WTC11 (cell line): ENCODE results near the gene PCDHGA10. TPM values are rescaled to one million over a fixed set of nuclear protein-coding genes. Genes with fewer than 3 reads are reported as not detected.

Source experiments
- ATAC-seq: fragments of 200-7000 bp; cut with Tn5 transposase; 2 replicates; pipeline ENCODE4 v1.10.0; 2021; ENCODE audit warnings: mild to moderate bottlenecking, moderate library complexity
- CTCF ChIA-PET: fragments of 300-600 bp; sonication (Branson Sonifier 250); formaldehyde crosslinking; loops from one replicate; lab custom pipeline; 2021; ENCODE audit warnings: antibody characterized with exemption; lab: Charles Lee
- POLR2A ChIA-PET: fragments of 350-600 bp; sonication (Branson Sonifier 250); formaldehyde crosslinking; loops from one replicate; lab custom pipeline; 2021; ENCODE audit warnings: antibody characterized with exemption; lab: Charles Lee
- DNase-seq: peaks from one replicate; pipeline ENCODE4 v3.0.0; 2021; ENCODE audit warnings: low spot score
- H3K27ac Mint-ChIP-seq: 2 replicates; pipeline ENCODE4 v1.8.0; 2021; ENCODE audit warnings: mixed read lengths
- H3K27me3 Mint-ChIP-seq: 2 replicates; pipeline ENCODE4 v1.8.0; 2021; ENCODE audit warnings: low read depth, mild to moderate bottlenecking, moderate library complexity, mixed read lengths
- H3K36me3 Mint-ChIP-seq: 2 replicates; pipeline ENCODE4 v1.8.0; 2021; ENCODE audit warnings: mixed read lengths
- H3K4me1 Mint-ChIP-seq: 2 replicates; pipeline ENCODE4 v1.8.0; 2022; ENCODE audit warnings: mixed read lengths
- H3K4me3 Mint-ChIP-seq: 2 replicates; pipeline ENCODE4 v1.8.0; 2021; ENCODE audit warnings: mild to moderate bottlenecking, moderate library complexity, mixed read lengths
- H3K9me3 Mint-ChIP-seq: 2 replicates; pipeline ENCODE4 v1.8.0; 2021; ENCODE audit warnings: mixed read lengths
- ATF2 ChIP-seq: sonication (generic); formaldehyde crosslinking; IDR thresholded peaks from 2 replicates; pipeline ENCODE4 v1.8.1; 2022; ENCODE audit warnings: low read depth, missing genetic modification reagents, borderline replicate concordance
- CBFB ChIP-seq: sonication (generic); formaldehyde crosslinking; IDR thresholded peaks from 2 replicates; pipeline ENCODE4 v1.8.1; 2022; ENCODE audit warnings: mild to moderate bottlenecking, low read depth, missing genetic modification reagents
- ESRRA ChIP-seq: sonication (generic); formaldehyde crosslinking; IDR thresholded peaks from 2 replicates; pipeline ENCODE4 v1.8.1; 2022; ENCODE audit warnings: mild to moderate bottlenecking, missing genetic modification reagents, borderline replicate concordance
- ETV6 ChIP-seq: sonication (generic); formaldehyde crosslinking; IDR thresholded peaks from 2 replicates; pipeline ENCODE4 v1.8.1; 2022; ENCODE audit warnings: mild to moderate bottlenecking, missing genetic modification reagents
- GRHL2 ChIP-seq: fragments of 250-450 bp; sonication (Bioruptor Pico); IDR thresholded peaks from 2 replicates; pipeline ENCODE4 v1.8.0; 2022; ENCODE audit warnings: mild to moderate bottlenecking, moderate library complexity; ENCODE audit not compliant: insufficient replicate concordance, severe bottlenecking
- OVOL2 ChIP-seq: fragments of 250-450 bp; sonication (Bioruptor Pico); IDR thresholded peaks from 2 replicates; pipeline ENCODE4 v1.9.0; 2021; ENCODE audit warnings: mild to moderate bottlenecking, borderline replicate concordance
- SMAD4 ChIP-seq: sonication (generic); formaldehyde crosslinking; IDR thresholded peaks from 2 replicates; pipeline ENCODE4 v1.8.0; 2022; ENCODE audit warnings: mild to moderate bottlenecking, missing genetic modification reagents
- TEAD4 ChIP-seq: sonication (generic); formaldehyde crosslinking; IDR thresholded peaks from 2 replicates; pipeline ENCODE4 v1.8.0; 2022; ENCODE audit warnings: mild to moderate bottlenecking, missing genetic modification reagents
- TP53 ChIP-seq: sonication (generic); formaldehyde crosslinking; IDR thresholded peaks from 2 replicates; pipeline ENCODE4 v1.8.1; 2023; ENCODE audit warnings: mild to moderate bottlenecking, missing genetic modification reagents
- USF2 ChIP-seq: sonication (generic); formaldehyde crosslinking; IDR thresholded peaks from 2 replicates; pipeline ENCODE4 v1.8.1; 2023; ENCODE audit warnings: mild to moderate bottlenecking, missing genetic modification reagents, moderate library complexity
- ZMAT4 ChIP-seq: fragments of 250-450 bp; sonication (Bioruptor Pico); IDR thresholded peaks from 2 replicates; pipeline ENCODE4 v1.9.0; 2021; ENCODE audit warnings: mild to moderate bottlenecking
- ZNF121 ChIP-seq: sonication (generic); formaldehyde crosslinking; IDR thresholded peaks from 2 replicates; pipeline ENCODE4 v1.8.0; 2023; ENCODE audit warnings: missing genetic modification reagents
- ZNF219 ChIP-seq: sonication (generic); formaldehyde crosslinking; IDR thresholded peaks from 2 replicates; pipeline ENCODE4 v1.8.0; 2023; ENCODE audit warnings: missing genetic modification reagents, mild to moderate bottlenecking, borderline replicate concordance
- ZNF263 ChIP-seq: sonication (generic); formaldehyde crosslinking; IDR thresholded peaks from 2 replicates; pipeline ENCODE4 v1.8.1; 2022; ENCODE audit warnings: low read depth, mild to moderate bottlenecking, moderate library complexity, missing genetic modification reagents
- ZNF317 ChIP-seq: sonication (generic); formaldehyde crosslinking; IDR thresholded peaks from 2 replicates; pipeline ENCODE4 v1.8.1; 2023; ENCODE audit warnings: low read depth, mild to moderate bottlenecking, moderate library complexity, missing genetic modification reagents, borderline replicate concordance
- ZSCAN18 ChIP-seq: fragments of 250-450 bp; sonication (Bioruptor Pico); IDR thresholded peaks from 2 replicates; pipeline ENCODE4 v2.1.2; 2022; ENCODE audit warnings: mild to moderate bottlenecking, moderate library complexity
- total RNA-seq: library from RNA; stranded (reverse); gene quantifications from 3 replicates; pipeline ENCODE4 v1.2.3, GENCODE V29; 2021
- TF ChIP-seq, protein P1 (sequence below): sonication (generic); formaldehyde crosslinking; IDR thresholded peaks from 2 replicates; pipeline ENCODE4 v1.8.1; 2022; ENCODE audit warnings: mild to moderate bottlenecking, moderate library complexity, missing genetic modification reagents
- TF ChIP-seq, protein P2 (sequence below): sonication (generic); formaldehyde crosslinking; IDR thresholded peaks from 2 replicates; pipeline ENCODE4 v1.8.0; 2022; ENCODE audit warnings: mild to moderate bottlenecking, missing genetic modification reagents
- TF ChIP-seq, protein P3 (sequence below): fragments of 250-450 bp; sonication (Bioruptor Pico); IDR thresholded peaks from 2 replicates; pipeline ENCODE4 v1.9.0; 2021; ENCODE audit warnings: mild to moderate bottlenecking, borderline replicate concordance

The PCDHGA10 gene
- total RNA-seq, 1 experiment from 2014 or later, result 11.9 TPM

- TF ChIP-seq, protein P1, sequence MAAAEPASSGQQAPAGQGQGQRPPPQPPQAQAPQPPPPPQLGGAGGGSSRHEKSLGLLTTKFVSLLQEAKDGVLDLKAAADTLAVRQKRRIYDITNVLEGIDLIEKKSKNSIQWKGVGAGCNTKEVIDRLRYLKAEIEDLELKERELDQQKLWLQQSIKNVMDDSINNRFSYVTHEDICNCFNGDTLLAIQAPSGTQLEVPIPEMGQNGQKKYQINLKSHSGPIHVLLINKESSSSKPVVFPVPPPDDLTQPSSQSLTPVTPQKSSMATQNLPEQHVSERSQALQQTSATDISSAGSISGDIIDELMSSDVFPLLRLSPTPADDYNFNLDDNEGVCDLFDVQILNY, result no peak
- TF ChIP-seq SMAD4 (CRISPR knock-in tag) (no peak), ZNF263 (CRISPR knock-in tag) (no peak), ESRRA (CRISPR knock-in tag) (no peak), GRHL2 (CRISPR knock-in tag) (no peak), USF2 (CRISPR knock-in tag) (no peak)
Measured at GRCh38 chr5:141437221-141437620, 24.4 kb downstream of the PCDHGA10 start (continued).

DNA sequence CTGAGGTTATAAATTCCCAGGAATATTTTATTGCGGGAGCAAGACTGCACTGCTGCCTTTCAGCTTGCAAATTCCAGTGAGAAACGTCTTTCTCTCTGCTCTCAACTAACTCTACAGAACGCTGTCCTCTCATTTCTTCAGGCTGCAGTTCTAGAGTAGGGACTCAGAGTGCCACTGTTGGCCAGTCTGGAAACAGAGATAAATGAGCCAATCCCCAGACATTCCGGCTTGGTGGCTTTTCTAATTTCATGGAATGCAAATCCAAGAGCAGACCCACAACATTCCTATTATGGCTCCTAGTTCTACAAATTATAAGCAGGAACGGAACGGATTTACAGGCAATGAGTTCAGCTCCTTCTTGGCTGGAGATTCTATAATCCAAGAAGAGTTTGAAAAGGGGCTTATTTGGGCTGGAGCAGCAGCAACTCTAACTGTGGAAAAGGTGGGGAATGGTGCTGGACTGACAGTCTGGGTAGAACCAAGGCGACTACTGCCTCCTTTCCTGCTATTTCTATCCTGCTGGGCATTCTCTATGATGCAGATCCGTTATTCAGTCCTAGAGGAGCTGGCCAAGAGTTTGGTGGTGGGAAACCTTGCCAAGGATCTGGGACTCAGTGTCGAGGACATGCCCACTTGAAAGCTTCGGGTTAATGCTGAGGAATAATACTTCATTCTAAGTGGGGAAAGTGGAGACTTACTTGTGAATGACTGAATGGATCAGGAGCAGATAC, 26.8 kb downstream of the PCDHGA10 start:
- no peak overlapping the region for H3K4me3 Mint-ChIP-seq
- peaks cover 19% of the 10 kb centered on the region for H3K9me3 Mint-ChIP-seq
- DNase-seq (no peak), ATAC-seq (peak; percentile 76)
- no peak overlapping the region; the same call in 1 of the 2 replicates for H3K27ac Mint-ChIP-seq
- H3K27me3 Mint-ChIP-seq, result no peaks in the 10 kb centered on the region
- peaks cover 15% of the 10 kb centered on the region; the same call in 1 of the 2 replicates for H3K36me3 Mint-ChIP-seq
- CTCF ChIA-PET, result interaction anchor here (0.6 to 2.5 kb wide), 11 partner anchors 9 to 1121 kb away, joined by 3 to 15 read pairs (median 4); partner anchors contain the start of genes PCDHGA10, PCDHGA12, PCDHGB7 and PCDHGC3
- H3K4me1 Mint-ChIP-seq, result peaks cover 10% of the 10 kb centered on the region
- POLR2A ChIA-PET, result no interaction called here
- TF ChIP-seq ZNF317 (CRISPR knock-in tag) (no peak), ESRRA (CRISPR knock-in tag) (no peak)
- TF ChIP-seq, all 79 proteins: peak for 0

GRCh38 chr5:141440341-141440740, 27.6 kb downstream of the PCDHGA10 start:
- Mint-ChIP-seq H3K4me1 (peaks cover 10% of the 10 kb centered on the region), H3K27ac (no peak overlapping the region), H3K9me3 (peaks cover 12% of the 10 kb centered on the region), H3K4me3 (no peak overlapping the region), H3K27me3 (no peaks in the 10 kb centered on the region), H3K36me3 (peaks cover 15% of the 10 kb centered on the region; the same call in 1 of the 2 replicates)
- ChIA-PET POLR2A (no interaction called here), CTCF (interaction anchor here (1.2 to 2.5 kb wide), 5 partner anchors 10 to 84 kb away, joined by 3 to 15 read pairs (median 7); partner anchors contain the start of genes PCDHGA12 and PCDHGC3)
- DNase-seq, result no peak
- no peak for ATAC-seq
- TF ChIP-seq OVOL2 (CRISPR knock-in tag) (no peak), ATF2 (CRISPR knock-in tag) (no peak), TP53 (no peak), GRHL2 (CRISPR knock-in tag) (no peak), ZNF121 (CRISPR knock-in tag) (no peak), CBFB (CRISPR knock-in tag) (no peak), ZSCAN18 (CRISPR knock-in tag) (no peak), ETV6 (CRISPR knock-in tag) (no peak), ZNF219 (CRISPR knock-in tag) (no peak), ZMAT4 (CRISPR knock-in tag) (no peak), TEAD4 (CRISPR knock-in tag) (no peak)
- TF ChIP-seq, protein P2, sequence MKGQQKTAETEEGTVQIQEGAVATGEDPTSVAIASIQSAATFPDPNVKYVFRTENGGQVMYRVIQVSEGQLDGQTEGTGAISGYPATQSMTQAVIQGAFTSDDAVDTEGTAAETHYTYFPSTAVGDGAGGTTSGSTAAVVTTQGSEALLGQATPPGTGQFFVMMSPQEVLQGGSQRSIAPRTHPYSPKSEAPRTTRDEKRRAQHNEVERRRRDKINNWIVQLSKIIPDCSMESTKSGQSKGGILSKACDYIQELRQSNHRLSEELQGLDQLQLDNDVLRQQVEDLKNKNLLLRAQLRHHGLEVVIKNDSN (CRISPR knock-in tag), result no peak
- TF ChIP-seq, protein P3, sequence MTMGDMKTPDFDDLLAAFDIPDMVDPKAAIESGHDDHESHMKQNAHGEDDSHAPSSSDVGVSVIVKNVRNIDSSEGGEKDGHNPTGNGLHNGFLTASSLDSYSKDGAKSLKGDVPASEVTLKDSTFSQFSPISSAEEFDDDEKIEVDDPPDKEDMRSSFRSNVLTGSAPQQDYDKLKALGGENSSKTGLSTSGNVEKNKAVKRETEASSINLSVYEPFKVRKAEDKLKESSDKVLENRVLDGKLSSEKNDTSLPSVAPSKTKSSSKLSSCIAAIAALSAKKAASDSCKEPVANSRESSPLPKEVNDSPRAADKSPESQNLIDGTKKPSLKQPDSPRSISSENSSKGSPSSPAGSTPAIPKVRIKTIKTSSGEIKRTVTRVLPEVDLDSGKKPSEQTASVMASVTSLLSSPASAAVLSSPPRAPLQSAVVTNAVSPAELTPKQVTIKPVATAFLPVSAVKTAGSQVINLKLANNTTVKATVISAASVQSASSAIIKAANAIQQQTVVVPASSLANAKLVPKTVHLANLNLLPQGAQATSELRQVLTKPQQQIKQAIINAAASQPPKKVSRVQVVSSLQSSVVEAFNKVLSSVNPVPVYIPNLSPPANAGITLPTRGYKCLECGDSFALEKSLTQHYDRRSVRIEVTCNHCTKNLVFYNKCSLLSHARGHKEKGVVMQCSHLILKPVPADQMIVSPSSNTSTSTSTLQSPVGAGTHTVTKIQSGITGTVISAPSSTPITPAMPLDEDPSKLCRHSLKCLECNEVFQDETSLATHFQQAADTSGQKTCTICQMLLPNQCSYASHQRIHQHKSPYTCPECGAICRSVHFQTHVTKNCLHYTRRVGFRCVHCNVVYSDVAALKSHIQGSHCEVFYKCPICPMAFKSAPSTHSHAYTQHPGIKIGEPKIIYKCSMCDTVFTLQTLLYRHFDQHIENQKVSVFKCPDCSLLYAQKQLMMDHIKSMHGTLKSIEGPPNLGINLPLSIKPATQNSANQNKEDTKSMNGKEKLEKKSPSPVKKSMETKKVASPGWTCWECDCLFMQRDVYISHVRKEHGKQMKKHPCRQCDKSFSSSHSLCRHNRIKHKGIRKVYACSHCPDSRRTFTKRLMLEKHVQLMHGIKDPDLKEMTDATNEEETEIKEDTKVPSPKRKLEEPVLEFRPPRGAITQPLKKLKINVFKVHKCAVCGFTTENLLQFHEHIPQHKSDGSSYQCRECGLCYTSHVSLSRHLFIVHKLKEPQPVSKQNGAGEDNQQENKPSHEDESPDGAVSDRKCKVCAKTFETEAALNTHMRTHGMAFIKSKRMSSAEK, result no peak
